Fibroblast of the aortic adventitia (primary cell): Measurements from ENCODE around the gene ENTPD6. TPM values are rescaled to one million over a fixed set of nuclear protein-coding genes. Genes with fewer than 3 reads are reported as not detected.

Experiments used
- DNase-seq: peaks from one replicate; pipeline ENCODE4 v3.0.0-alpha.2; 2010; ENCODE audit warnings: low read depth
- H3K4me3 ChIP-seq: 2 replicates; pipeline ENCODE4 v1.5.1; 2011; ENCODE audit warnings: low read depth, mild to moderate bottlenecking, control low read depth, low read length, moderate library complexity
- CTCF ChIP-seq: IDR thresholded peaks from 2 replicates; pipeline ENCODE4 v1.5.1; 2011; ENCODE audit warnings: mild to moderate bottlenecking, low read length, control low read depth, inconsistent platforms; ENCODE audit not compliant: insufficient read depth
- total RNA-seq: library from RNA; depleted of rRNA; stranded (reverse); fragments of >200 nt; gene quantifications from 2 replicates; pipeline ENCODE4 v1.2.3, GENCODE V29; 2012; ENCODE audit warnings: low replicate concordance

Gene ENTPD6
- total RNA-seq, 1 donor, result 40.5 TPM

GRCh38 chr20:25253606-25254275, 58.2 kb downstream of the ENTPD6 start:
- H3K4me3 ChIP-seq, result no peak overlapping the region
- DNase-seq, result no peak
- no peak for TF ChIP-seq CTCF

DNA sequence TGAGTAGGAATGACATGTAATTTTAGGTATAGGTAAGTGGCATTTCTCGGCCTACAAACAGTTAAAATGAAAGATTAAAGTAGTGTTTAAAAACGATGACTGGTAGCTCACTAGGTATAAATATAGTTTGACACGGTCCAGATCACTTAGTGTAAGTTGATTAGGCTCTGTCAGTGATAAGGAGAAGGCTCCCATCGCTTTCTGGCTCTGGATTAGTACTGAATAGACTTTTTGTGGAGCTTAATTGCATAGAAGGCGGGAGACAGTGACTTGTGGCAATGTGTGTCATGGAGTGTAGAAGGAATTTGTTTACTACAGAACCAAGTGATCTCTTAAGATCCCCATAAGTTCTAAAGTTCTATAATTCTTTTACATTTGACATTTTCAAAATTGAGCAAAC, 59.1 kb downstream of the ENTPD6 start:
- no peak for DNase-seq
- no peak for TF ChIP-seq CTCF
- H3K4me3 ChIP-seq, result no peak overlapping the region

GRCh38 chr20:25254986-25255680, 59.6 kb downstream of the ENTPD6 start:
- no peak for DNase-seq
- no peak for TF ChIP-seq CTCF
- H3K4me3 ChIP-seq, result no peak overlapping the region

DNA sequence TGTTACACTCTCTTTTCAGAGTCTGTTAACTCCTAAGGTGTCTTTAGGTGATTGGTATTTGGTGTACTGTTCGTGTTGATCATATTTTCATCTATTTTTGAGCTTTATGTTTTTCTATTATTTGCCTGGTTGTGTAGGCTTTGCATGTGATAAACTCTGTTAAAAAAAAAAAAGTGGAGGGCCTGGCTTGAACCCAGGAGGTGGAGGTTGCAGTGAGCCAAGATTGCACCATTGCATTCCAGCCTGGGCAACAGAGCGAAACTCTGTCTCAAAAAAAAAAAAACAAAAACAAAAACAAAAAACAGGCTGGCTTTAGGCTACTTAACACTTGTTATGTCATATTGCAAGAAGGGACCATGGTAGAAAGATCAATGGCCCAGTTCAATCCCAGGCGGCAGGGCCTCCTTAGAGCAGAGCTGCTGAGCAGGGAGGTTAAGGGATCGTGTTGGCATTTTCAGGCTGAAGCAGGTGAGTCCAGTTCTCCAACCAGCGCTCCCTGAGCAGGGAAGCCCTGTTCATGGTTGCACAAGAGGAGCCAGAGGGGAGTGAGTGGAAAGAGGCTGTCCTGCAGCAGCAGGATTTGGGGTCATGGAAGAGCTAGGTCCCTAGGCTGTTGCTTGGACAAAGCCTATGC, 60.8 kb downstream of the ENTPD6 start:
- TF ChIP-seq CTCF, result no peak
- H3K4me3 ChIP-seq, result no peak overlapping the region
- peak; percentile 49 for DNase-seq

DNA sequence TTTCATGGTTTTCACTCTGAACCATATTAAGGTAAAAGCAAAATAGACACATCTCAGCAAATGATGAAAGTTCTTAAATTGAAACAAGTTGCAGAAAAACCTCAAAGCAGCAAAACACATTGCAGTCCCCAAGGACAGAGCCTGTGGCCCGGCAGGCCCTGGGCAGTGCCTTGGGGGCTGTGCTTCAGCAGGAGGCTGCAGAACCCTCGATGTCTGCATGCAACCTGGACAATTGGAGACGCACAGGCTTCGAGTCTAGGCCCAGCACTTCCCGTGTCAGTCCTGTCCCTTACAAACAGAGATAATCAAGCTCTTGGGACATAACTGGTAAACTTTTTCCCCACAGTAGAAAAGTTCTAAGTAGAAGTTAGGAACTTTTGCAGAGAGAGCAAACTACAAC, 61.6 kb downstream of the ENTPD6 start:
- TF ChIP-seq CTCF, result no peak
- H3K4me3 ChIP-seq, result no peak overlapping the region
- DNase-seq, result no peak

DNA sequence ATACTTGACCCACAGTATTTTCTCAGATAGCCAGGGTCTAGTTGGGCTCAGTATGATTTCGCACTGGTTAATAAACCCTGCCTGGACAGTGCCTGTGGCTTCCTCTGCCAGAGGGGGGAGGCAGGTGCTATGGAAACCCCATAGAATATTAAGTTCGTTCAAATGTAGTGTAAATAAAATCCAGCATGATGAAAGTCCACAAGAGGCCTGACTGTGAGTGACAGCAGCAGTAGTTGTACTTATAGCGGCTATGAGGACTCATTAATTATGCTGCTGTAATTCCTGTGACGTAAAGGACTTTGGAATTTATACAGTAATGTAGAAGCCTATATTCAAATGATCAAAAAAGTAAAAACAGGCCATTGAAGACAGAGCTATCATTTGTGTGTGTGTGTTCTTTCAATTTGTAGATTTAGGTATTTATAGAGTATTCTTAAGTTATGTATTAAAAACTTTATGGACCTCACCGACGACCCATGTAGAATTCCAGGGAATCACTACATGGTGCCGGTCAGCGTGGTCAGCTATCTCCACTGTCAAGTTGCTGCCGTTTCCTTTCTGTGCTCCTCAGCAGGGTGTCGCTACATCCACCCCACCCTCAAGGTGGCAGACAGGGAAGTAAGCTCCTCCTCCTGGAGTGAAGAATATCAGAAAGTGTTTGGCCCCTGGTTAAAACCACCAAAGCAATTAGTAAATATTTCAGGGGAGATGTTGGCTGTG, 62.4 kb downstream of the ENTPD6 start:
- no peak for DNase-seq
- no peak overlapping the region for H3K4me3 ChIP-seq
- TF ChIP-seq CTCF, result no peak
